HG02840 (cell line): Measurements from ENCODE around the gene ARHGAP27.

Experiments
- ATAC-seq: cut with Tn5 transposase; IDR thresholded peaks from one replicate; pipeline ENCODE4 v1.9.1; 2021; ENCODE audit warnings: mild to moderate bottlenecking, moderate library complexity, moderate number of reproducible peaks; ENCODE audit not compliant: unreplicated experiment, low FRiP score

The ARHGAP27 gene

DNA sequence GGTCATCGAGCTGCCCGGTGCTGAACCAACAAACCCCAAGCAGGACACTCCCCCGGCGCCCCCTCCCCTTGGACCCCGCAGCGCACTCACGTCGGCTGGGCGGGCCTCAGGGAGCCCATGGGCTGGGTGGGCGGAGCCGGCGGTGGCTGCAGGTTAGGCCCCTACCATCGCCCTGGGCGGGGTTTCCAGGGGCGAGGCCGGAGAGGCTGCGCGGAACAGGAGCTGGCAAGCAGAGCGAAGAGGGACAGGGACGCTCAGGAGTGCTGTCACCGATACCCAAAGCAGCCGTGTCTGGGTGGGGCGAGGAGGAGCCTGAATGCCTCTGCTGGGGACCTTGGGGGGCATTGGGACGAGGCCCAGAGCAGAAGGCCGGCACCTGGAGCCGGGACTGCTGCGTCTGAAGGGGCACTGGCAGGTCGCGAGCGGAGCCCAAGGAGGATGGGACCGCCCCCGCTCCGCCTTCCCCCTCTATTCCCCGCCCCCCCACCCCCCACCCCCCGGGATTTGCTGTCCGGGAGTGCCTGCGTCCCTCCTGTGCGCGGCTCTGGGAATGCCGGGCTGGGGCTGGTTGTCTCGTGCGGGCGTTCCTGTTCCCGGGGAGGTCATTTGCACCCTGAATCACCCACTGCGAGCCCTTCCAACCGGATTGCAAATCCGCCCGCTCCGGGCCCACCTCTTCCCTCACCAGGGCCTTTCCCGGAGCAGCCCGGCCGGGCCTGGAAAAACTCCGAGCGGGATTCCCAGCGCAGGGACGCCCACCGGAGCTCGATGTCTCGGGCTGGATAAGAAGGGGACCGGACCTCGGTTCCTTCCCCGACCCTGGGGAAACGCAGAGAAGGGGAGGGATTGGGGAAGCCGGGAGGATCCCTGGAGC, 902 bp downstream of the ARHGAP27 start:
- peak; percentile 49 for ATAC-seq

DNA sequence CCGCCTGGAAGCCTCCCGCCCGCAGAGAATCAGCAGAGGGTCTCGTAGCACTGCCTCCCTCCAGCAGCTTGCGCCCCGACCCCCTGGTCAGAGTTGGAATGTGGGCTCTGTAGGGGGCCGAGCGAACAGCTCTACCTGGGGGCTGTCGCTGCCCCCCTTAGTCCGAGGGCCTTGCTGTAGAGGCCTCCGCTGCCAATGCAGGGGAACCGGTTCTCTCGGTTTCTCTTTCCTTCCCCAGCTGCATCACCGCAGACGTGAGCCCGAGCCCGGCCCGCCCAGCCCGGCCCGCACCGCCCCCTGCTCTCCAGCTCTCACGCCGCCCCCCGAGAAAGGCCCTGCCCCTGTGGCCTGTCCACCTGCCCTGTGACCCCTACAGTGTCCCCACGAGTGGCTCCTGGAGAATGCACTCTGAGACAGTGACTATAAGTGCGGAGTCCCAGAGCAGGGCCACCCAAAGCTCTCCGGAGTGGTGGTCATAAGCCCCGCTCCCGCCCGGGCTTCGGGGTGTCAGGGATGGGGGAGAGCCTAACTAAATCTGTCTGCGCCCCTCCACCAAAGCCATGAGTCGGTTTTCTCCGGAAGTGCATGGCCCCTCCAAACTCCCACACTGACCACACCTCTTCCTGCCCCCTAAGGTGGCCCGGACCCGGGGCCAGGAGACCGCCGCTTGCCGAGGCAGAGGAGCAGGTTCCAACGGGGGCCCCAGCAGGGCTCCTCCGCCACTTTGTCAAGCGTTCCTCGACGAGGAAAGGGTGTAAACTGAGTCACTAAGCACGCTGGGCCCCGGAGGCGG, 1.7 kb downstream of the ARHGAP27 start:
- peak; percentile 21 for ATAC-seq

DNA sequence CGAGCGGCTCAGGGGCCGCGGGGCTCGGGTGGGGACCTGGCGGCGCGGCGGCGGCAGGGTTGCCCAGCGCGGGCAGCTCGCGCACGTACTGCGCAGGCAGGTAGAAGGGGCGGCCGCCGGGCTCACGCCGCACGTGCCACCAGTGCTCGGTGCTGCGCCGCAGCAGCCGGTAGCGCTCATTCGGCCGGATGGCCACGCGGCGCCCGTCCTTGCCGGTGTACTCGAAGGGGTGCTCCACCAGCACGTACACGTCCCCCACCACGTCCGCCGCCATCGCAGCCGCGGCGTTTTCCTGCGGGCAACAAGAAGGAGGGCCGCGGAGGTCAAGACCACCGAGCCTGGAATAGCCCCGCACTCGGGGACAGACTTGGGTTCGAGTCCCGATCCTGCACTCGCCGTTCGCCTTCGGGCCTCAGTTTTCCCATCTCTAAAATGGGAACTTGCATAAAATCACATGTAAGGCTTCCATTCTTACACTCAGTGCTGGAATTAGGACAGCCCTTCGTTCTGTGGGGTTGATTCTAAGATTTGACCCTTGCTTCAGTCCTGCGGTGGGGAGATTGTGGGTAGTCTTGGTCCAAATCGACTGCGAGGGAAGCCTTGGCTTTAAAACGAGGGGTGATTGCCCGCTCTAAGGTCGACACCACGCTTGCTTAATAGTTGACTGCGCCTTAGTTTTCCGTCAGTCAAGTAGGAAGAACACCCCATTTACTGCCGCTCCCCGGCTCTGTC, 2.5 kb downstream of the ARHGAP27 start:
- no peak for ATAC-seq

DNA sequence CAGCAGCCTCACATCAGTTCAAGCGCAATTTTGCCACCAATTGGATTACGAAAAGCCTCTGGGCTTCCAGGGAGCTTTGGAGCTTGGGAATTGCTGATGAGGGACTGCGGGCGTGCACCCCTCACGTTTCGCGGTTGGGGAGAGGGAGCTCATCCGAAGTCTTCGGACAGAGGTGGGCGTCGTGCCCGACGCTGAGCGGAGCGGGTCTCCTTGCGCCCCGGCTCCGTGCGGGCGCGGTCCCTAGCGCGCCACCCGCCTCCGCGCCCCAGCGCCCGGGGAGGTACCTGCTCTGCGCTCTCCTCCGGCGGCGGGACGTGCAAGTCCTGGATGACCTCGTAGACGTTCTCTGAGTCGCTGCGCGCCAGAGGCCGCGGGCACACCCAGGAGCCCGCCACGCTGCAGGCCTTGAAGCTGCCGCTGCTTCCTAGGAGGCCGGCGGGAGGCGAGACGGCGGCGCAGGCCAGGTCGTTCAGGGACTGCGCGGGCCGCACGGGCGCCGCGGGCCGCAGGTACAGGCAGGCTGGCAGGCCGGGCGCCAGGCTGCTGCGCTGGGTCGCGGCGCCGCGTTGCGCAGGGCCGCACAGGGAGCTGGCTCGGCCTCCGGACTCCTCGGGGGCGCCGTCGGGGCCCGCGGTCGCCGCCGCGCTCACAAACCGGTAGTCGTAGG, 3.2 kb downstream of the ARHGAP27 start:
- no peak for ATAC-seq

DNA sequence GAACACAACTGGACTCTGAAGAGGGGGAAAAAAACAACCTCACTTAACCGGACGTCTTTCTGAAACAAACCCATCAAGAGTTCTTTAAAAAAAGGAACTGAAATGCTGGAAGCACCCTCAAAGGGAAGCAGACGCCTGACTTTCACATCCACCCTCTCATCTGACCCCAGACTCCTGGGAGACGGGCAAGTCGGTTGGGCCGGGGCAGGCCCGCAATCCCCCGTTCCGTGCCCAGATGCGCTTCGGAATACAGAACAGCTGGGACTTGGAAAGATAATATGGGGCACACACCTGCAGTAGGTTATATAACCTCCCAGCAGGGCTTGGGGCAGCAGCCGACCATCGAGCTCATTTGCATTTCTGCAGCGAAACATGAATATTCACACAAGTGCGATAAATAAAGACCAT, 3.7 kb downstream of the ARHGAP27 start:
- no peak for ATAC-seq

DNA sequence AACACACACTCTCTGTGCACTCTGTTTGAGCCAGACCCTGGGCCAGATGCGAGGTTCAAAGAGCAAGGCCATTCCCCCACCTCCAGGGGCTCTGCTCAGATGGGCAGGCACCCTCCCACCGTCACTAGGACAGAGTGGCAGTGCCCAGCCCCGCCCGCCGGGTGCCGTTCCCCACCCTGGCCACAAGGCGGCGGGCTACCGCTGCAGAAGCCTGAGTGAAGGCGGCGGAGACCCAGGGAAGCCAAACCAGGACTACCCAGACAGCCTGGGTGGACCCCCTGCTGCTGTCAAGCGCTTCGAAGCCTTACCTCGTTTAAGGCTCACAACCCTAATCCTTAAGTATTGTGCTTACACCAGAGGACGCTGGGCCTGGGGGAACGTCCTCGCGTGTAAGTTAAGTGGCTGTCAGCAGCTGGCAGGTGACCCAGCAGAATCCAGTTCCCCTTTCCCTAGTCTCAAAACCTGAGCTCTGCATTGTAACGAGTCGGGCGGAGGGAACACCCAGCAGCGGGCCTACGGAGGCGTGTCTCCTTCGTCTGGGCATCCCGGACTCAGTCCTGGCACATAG, 4.5 kb downstream of the ARHGAP27 start:
- ATAC-seq, result no peak

DNA sequence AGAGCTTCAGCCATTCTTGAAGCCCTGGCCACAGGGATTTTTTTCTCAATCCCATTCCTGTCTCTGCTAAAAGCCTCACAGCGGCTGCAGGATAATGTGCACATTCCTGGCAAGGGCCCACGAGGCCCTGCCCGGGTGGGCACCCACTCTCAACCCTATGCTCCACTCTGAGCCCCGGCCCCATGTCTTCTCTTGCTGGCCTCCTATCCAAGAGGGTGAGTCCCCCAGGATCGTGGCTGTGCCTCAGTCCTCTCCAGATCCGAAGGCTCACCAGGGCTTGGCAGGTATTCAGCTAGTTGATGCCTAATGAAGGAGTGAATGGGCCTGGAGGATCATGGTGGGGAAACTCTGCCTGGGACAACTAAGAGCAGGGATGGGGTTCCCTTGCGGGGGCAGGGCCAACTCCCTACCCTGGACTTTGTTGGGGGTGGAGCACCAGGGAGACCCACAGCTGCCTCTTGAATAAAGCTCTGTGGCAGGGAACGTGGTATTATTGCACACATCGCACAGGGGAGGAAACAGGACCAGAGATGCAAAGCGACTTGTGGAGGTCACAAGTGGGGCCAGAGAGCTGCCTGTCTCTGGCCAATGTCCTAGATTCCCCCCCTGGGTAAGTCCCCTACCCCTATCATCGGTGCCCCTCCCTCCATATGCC, 5.4 kb downstream of the ARHGAP27 start:
- ATAC-seq, result no peak

DNA sequence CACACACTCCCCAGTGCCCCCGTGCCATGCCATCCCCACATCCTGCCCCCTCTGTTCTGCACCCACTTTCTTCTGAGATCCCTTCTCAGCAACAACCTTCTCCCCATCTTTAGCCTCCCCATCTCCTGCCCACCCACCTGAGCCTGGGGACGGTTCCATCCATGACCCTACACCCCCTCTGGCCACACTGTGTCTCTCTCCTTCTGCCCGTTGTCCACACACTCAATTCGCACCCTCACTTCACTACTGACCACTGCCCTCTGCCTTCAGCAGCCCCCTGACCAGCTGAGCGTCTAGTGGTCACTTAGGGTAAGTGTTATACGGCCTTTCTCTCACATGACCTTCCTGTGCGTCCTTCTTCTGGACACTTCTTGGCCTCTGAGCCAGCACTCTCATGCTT, 6.1 kb downstream of the ARHGAP27 start:
- no peak for ATAC-seq

DNA sequence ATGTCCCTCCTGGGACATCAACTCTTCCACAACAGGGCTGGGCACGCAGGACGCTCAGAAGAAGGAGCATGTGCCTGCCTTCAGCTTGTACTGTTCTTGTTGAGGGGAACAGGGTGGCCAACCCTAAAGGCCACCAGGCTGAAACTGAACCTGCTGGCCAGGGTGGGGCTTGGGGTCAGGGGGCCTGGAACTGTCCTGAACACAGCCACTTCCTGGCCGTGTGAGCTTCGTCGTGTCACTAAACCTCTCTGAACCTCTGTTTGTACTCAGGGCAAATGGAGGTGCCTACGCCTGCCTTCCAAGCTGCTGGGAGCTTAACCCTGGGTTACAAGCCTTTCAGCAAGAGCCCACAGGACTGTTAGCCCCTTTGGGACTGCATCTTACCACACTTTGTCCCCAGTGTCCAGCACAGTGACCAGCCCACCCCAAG, 6.7 kb downstream of the ARHGAP27 start:
- ATAC-seq, result no peak

DNA sequence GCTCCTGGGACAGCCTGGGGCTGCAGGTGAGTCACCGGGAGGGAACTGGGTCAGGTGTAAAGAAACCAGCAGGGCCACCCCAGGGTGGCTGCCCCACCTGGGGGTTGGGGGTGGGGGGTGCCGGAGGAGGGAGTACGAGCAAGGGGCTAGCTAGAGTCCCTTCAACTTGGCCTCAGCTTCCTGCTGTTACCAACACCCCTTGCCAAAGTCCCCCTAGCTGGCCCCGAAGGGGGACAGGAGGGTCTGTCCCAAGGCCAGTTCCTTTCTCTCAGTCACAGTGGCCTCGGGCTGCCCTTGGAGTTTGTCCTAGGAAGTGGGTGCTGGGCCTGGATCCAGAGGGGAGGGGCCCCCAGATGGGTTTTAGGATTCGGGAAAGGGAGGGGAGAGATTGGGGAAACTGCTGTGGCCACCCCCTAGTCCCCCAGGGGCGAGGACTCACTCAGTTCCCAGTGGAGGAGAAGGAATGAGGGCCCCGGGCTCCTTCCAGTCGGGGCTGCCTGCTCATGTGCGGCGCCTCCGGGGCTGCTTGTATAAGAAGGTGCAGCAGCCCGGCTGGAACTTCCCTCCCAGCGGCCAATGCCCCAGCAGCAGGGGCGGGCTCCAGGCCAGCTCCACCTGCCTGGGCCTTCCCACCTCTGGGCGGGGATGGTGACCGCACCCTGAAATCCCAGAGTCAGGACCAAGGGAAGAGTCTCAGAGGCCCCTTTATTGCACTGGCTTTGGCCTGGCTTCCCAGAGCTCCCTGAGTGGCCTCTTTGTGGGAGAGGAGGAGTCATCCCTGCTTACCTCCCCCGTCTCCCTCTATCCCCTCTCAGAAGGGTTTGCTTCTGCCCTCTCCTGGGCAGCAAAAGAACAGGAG, 7.3 kb downstream of the ARHGAP27 start:
- ATAC-seq, result no peak

DNA sequence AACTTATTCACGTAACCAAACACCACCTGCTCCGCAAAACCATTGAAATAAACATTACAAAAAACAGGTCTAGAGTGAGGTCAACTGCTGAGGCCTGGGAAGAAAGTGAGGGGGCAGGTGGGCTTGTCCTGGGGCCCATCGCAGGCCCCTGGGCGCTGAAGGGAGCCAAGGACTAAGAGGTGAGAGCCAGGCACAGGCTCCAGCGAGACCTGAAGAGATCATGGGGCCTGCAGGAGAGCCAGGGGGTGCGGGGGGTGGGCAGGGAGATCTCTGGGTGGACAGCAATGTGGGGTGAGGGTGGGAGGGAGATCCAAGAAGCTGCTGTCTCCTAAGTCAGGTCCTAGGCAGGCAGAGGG, 7.9 kb downstream of the ARHGAP27 start:
- ATAC-seq, result no peak

DNA sequence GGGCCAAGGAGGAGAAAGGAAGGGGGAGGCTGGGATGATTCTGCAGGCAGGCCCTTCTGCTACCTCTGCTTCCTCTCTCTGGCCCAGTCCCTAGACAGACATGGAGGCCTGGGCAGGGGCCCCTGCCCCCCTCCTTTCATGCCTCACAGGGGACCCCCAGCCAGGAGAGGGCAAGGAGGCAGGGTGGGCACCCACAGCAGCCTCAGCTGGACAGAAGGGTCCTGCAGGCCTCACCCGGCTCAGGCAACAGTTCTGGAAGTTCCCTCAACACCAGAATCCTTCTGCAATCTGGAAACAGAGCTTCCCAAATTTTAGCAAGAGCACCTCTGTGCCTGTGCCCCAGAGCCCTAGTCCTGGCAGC, 8.7 kb downstream of the ARHGAP27 start:
- no peak for ATAC-seq

DNA sequence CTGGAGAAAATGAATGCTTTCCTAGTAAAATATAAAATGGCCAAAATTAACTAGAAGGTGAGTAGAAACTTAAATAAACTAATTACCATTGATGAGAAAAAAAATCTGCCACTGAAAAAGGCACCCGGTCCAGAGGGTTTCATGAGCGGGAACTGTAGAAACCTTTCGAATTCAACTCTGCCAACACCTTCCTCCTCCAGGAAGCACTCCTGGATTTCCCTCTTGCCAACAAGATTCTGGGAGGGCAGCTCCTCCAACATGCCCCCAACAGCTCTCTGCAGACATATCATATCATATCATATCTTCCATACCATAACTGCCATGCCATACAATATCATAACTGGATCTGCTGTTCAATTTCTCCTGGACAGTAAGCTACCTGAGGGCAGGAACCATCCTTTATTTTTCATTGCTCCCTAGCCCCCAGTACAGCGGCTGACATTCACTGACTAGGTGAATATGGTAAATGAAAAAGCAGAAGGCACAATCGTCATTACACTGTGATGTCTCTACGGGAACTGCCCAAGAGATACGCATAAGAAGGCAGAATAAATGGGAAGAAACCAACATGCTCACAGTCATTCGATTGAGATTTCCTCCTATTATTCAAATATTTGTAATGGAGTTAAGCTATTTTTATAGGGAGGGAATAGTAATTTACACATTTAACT, 9.2 kb downstream of the ARHGAP27 start:
- ATAC-seq, result no peak

DNA sequence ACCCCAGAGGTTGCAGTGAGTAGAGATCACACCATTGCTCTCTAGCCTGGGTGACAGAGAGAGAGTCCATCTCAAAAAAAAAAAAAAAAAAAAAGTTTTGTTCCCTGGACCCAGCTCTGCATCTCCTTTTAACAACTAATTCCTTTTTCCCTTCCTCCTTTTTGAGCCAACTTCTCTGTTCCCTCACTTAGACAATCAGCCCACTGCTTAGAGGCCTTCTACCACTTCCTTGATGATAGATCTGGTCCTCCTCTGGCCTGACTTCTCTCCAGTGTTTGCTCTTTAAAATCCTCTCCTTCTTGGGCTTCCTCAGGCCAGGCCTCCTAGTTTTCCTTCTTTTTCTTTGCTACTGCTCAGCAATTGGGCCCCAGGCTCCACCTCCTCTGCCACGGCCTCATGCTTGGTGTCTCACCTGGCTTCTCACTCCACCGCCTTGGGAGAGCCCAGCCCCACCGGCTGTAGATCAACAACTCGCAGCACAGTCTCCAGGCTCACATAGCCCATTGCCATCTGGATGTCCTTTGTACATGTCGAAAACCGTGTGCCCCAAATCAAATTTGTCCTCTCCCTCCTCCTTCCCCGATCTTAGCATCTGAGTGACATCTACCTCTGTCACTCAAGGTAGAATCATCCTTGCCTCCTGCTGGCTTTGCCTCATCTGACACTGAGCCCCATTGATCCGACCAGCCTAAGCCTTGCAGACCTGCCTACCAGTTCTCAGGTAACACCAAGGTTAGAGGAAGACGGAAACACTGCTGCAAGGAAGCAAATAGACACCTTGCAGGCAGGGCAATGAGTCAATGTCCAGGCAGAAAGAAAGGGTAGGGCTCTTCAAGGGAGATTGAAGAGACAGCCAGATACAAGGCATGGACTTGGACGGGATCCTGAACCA, 17.4 kb downstream of the ARHGAP27 start:
- ATAC-seq, result no peak

DNA sequence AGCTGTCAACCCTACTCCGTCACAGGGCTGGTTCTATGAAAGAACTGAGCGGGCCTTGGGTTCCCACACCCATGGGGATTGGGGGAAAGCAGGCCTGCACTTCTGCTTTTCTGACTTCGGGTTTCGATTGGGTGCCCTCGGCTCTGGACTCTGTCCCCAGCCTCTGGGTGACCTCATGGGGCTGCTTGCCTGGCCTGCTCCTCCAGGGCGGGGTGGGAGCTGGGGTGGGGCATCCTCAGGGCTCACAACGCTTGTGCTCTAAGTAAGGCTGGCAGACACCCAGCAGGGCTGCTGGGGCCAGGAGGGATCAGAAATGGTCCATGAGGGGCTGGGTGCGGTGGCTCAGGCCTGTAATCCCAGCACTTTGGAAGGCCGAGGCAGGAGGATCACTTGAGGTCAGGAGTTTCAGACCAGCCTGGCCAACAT, 19.2 kb downstream of the ARHGAP27 start:
- ATAC-seq, result no peak

DNA sequence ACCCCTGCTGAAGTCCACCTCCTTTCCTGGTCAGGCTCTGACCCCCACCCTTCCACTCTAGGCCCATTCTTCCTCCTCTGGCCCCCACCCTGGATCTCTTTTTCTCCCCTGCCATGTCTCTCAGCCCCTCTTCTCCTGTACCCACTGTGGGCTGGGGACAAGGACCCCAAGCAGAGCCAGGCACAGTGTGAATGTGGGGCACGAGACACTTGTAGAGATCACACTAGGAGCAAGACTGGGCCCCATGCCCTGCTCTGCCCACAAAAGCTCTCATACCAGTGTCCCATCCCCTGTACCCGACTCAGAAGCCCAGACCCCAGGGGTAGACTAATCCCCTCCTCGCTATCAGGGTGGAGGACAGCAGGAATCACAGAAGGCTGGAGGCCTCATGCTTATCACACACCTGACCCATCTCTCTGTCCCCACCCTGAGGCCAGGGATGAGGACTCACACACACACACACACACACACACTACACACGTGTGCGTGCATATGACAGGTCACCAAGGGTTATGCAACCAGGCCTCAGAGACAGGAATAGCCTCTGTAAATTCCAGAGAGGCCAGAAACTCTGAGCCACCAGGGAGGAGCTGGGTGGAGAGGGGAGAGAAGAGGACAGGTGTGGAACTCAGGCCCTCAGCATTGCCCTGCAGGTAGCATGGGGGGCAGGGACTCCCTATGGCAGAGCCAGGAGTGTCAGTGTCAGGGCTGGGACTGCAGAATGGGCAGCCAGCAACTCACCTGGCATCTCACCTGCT, 21.1 kb downstream of the ARHGAP27 start:
- ATAC-seq, result no peak
